Activated naive CD4-positive, alpha-beta T cell treated with anti-CD3 and anti-CD28 coated beads, Interleukin-2, amount 50 U/mL, for 24 hours (primary cell): ENCODE data around the gene ZWINT.

Experiments
- H3K27ac Mint-ChIP-seq: one replicate; pipeline ENCODE4 v1.8.0; 2021; ENCODE audit warnings: mild to moderate bottlenecking, mixed read lengths
- H3K27me3 Mint-ChIP-seq: one replicate; pipeline ENCODE4 v1.8.0; 2021; ENCODE audit warnings: mixed read lengths
- H3K36me3 Mint-ChIP-seq: one replicate; pipeline ENCODE4 v1.8.0; 2021; ENCODE audit warnings: mixed read lengths
- H3K4me1 Mint-ChIP-seq: one replicate; pipeline ENCODE4 v1.8.0; 2021; ENCODE audit warnings: mixed read lengths
- H3K4me3 Mint-ChIP-seq: one replicate; pipeline ENCODE4 v1.8.0; 2021; ENCODE audit warnings: mild to moderate bottlenecking, mixed read lengths
- H3K9me3 Mint-ChIP-seq: one replicate; pipeline ENCODE4 v1.8.0; 2021; ENCODE audit warnings: mixed read lengths

Gene ZWINT, protein sequence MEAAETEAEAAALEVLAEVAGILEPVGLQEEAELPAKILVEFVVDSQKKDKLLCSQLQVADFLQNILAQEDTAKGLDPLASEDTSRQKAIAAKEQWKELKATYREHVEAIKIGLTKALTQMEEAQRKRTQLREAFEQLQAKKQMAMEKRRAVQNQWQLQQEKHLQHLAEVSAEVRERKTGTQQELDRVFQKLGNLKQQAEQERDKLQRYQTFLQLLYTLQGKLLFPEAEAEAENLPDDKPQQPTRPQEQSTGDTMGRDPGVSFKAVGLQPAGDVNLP

DNA sequence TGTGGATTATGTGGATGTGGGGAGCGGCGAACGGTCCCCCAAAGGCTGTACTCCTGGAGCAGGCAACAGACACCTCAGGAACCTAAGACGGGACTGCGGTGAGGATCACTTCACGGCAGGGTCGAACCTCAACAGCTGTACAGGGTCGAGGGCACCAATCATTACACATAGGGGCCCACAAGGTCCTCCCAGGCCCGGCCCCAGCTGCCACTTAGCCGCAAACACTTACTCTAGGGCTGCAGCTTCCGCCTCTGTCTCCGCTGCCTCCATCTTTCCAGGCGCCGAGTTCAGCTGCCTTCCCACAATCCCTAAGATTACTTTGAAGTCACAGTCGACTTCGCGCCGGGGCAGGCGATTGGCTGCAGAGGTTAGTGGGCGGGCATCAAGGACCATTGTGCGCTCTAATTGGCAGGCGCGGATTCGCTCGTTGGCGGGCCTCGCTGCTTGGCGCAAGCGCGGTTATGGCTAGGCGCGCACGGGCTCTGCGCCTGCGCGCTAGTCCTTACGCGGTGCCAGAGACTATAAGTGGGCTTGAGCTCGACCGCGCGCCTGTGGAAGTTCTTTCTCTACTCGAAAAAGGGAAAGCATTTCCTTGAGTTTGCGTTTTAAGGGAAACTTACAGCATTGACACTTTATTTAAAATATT lies at the start of gene ZWINT:
Gene ZWINT, minus strand, starts transcription at position 293 of the 646 bp plus-strand sequence. Its CDS starts 23 bp downstream, at position 270.
- Mint-ChIP-seq H3K4me3 (peak within 1 kb of the TSS; percentile 97), H3K9me3 (no peaks in the 10 kb centered on the region), H3K27me3 (no peaks in the 10 kb centered on the region), H3K27ac (peak within 1 kb of the TSS; percentile 94), H3K4me1 (peaks cover 30% of the 10 kb centered on the region), H3K36me3 (peaks cover 4% of the 10 kb centered on the region)

DNA sequence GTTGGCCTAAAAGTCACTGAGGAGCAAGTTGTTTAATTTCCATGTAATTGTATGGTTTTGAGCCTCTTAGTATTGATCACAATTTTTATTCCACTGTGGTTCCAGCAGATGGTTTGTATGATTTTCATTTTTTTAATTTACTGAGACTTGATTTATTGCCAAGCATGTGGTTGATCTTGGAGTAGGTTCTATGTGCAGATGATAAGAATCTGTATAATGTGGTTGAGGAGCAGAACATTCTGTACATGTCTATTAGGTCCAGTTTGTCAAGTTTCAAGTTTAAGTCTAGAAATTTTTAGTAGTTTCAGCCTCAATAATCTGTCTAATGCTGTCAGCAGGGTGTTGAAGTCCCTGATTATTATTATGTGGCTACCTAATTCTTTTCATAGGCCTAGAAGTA lies 22.7 kb upstream of the ZWINT start:
- Mint-ChIP-seq H3K36me3 (no peaks in the 10 kb centered on the region), H3K27me3 (peaks cover 3% of the 10 kb centered on the region)

DNA sequence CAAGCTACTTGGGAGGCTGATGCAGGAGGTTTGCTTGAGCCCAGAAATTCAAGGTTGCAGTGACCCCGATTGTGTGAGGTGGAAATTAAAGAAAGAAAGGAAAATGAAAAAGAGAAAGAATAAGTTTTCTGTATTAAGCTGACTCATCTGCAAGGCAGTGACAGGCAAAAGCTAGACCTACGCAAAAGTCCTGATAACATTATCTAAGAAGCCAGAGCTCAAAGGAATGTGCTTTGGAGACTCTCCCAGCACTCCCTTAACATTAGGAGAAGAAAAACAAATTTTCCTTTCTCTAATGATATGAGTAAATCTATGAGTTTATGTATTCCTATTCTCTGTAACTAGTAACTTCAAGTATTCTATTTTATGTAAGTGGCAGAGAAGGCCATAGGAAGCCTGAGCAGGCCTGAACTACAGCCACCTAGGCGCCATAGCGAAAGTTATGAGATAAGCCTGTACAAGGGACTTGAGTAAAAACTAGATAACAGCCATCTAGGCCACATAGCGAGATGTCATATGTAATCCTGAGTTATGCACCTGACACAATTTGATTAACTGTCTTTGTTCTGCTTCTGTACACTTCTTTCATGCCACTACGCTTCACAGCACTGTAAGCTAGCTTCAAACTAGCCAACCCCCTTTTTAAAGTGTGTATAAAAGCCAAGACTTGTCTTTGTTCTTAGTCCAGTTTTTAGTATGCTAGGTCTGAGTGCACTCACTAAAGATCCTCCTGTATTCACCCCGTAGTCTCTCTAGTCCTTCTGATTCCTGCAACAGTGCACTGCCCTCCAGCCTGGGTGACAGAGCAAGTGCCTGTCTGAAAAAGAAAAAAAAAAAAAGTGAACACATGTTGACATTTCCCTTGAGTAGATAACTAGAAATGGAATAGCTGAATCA lies 9.4 kb upstream of the ZWINT start:
- Mint-ChIP-seq H3K27ac (no peak overlapping the region), H3K36me3 (no peaks in the 10 kb centered on the region), H3K9me3 (no peaks in the 10 kb centered on the region), H3K4me1 (no peaks in the 10 kb centered on the region), H3K4me3 (no peak overlapping the region), H3K27me3 (no peaks in the 10 kb centered on the region)

More for the DNA sequence above, 22.7 kb upstream of the ZWINT start:
- Mint-ChIP-seq H3K4me1 (no peaks in the 10 kb centered on the region), H3K27ac (no peak overlapping the region), H3K9me3 (peaks cover 16% of the 10 kb centered on the region), H3K4me3 (no peak overlapping the region)

DNA sequence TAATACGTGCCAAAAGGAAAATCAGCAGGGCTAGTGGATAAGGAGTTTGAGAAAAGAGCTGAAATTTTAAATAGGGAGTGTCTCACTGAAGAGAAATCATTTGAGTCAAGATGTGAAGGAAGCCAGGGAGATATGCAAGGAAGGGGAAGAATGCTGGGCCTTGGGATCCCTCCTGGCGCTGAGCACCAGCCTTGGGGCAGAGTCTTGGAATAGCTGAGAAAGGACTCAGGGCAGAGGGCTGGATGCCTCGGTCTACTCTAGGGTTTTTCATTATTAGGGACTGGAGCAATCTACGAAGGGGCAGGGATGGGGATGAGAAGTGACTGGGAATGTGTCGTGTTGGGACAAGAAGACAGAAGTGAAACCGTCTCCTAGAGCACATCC lies 484 bp downstream of the ZWINT start:
- Mint-ChIP-seq H3K27me3 (no peaks in the 10 kb centered on the region), H3K4me1 (peaks cover 30% of the 10 kb centered on the region), H3K9me3 (no peaks in the 10 kb centered on the region), H3K4me3 (peak overlapping the region; percentile 97), H3K27ac (peak overlapping the region; percentile 94), H3K36me3 (peaks cover 4% of the 10 kb centered on the region)

DNA sequence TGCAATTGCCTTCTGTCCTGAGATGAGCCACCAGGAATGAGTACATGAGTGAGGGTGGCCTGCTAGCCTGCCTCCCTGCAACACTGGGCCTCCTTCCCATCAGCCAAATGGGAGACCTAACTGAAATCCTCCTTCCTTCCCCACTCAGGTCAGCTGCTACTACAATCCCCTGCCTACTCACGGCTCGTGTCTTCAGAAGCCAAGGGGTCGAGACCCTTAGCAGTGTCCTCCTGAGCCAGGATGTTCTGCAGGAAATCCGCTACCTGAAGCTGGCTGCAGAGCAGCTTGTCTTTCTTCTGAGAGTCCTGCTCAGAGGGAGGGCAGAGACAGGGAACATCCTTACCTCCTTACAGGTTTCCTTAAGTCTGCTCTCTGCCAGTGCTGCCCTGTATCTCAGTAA lies 1.2 kb downstream of the ZWINT start:
- H3K4me3 Mint-ChIP-seq, result peak overlapping the region; percentile 97
- H3K27me3 Mint-ChIP-seq, result no peaks in the 10 kb centered on the region
- no peaks in the 10 kb centered on the region for H3K9me3 Mint-ChIP-seq
- H3K36me3 Mint-ChIP-seq, result peaks cover 4% of the 10 kb centered on the region
- H3K27ac Mint-ChIP-seq, result peak overlapping the region; percentile 94
- H3K4me1 Mint-ChIP-seq, result peaks cover 30% of the 10 kb centered on the region

DNA sequence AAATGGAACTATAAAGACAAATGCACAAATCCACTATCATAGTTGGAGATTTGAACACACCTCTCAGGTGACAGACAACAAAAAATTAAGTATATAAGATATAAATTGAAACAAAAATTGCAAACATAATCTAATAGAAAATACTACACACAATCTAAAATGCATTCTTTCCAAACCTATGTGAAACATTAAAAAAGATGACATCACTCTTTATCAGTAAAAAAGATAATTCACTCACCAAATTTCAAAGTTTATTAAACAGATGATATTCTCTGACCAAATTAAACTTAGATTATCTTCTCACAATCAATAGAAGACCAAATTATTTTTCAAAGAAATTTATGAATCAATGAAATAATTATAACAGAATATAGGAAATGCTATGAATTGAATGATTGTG lies 4.0 kb downstream of the ZWINT start:
- Mint-ChIP-seq H3K36me3 (peaks cover 2% of the 10 kb centered on the region), H3K4me3 (no peak overlapping the region), H3K27ac (no peak overlapping the region), H3K4me1 (peaks cover 30% of the 10 kb centered on the region), H3K27me3 (no peaks in the 10 kb centered on the region), H3K9me3 (no peaks in the 10 kb centered on the region)

DNA sequence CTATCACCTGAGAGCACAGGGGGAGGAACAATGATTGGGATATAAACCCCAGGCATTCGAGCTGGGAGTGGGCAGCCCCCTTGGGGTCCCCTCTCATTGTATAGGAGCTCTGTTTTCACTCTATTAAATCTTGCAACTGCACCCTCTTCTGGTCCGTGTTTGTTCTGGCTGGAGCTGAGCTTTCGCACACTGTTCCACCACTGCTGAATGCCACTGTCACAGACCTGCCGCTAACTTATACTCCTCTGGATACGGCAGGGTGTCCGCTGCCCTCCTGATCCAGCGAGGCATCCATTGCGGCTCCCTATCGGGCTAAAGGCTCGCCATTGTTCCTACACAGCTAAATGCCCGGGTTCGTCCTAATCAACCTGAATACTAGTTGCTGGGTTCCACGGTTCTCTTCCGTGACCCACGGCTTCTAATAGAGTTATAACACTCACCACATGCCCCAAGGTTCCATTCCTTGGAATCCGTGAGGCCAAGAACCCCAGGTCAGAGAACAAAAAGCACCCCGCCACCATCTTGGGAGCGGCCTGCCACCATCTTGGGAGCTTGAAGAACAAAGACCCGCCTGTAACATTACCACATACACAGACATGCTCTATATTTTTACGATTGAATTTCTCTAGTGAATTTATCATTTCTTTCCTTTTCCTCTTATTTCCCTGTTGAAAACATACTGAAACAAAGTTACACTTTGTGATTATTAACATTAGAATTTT lies 9.0 kb downstream of the ZWINT start:
- no peak overlapping the region for H3K4me3 Mint-ChIP-seq
- H3K27ac Mint-ChIP-seq, result no peak overlapping the region
- no peaks in the 10 kb centered on the region for H3K9me3 Mint-ChIP-seq
- H3K27me3 Mint-ChIP-seq, result no peaks in the 10 kb centered on the region
- H3K4me1 Mint-ChIP-seq, result peaks cover 4% of the 10 kb centered on the region
- no peaks in the 10 kb centered on the region for H3K36me3 Mint-ChIP-seq

DNA sequence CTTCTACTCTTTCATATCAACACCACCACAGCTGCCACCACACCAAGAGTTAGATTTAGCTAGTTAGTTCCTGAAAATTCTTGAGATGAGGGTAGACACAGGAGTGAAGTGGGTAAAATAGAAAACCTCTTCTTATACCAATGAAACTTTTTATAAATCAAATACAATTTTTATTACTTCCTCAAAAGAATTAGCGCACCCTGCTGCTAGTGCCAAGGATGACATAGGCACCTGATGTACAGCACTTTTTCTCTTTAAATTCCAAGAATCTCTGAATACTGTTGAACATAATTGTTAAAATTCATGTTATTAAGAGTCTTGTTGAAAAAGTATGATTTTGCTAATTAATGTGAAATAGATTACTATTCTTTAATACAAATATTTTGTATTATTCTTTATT lies 11.4 kb downstream of the ZWINT start:
- Mint-ChIP-seq H3K27me3 (no peaks in the 10 kb centered on the region), H3K36me3 (no peaks in the 10 kb centered on the region), H3K9me3 (no peaks in the 10 kb centered on the region), H3K4me1 (no peaks in the 10 kb centered on the region), H3K4me3 (no peak overlapping the region), H3K27ac (no peak overlapping the region)

DNA sequence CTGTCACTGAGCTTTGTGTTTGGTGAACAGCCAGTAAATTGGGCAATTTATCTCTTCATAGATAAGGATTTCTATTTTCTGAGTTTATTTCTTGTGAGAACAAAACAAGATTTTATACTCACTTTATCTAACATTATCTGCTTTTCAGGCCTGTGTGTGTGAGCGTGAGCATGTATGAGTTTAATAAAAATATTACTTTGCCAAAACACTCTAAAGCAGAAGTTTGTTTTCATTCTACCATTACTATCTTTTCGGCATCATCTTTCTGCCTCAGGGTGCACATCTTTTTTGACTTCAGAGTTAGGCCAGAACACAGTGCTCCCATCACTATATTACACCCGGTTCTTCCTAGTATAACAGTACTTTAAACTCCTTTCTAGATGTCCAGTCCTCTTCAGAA lies 13.0 kb downstream of the ZWINT start:
- no peaks in the 10 kb centered on the region for H3K4me1 Mint-ChIP-seq
- H3K27me3 Mint-ChIP-seq, result peaks cover 2% of the 10 kb centered on the region
- H3K27ac Mint-ChIP-seq, result no peak overlapping the region
- H3K36me3 Mint-ChIP-seq, result no peaks in the 10 kb centered on the region
- no peak overlapping the region for H3K4me3 Mint-ChIP-seq
- H3K9me3 Mint-ChIP-seq, result peaks cover 4% of the 10 kb centered on the region

DNA sequence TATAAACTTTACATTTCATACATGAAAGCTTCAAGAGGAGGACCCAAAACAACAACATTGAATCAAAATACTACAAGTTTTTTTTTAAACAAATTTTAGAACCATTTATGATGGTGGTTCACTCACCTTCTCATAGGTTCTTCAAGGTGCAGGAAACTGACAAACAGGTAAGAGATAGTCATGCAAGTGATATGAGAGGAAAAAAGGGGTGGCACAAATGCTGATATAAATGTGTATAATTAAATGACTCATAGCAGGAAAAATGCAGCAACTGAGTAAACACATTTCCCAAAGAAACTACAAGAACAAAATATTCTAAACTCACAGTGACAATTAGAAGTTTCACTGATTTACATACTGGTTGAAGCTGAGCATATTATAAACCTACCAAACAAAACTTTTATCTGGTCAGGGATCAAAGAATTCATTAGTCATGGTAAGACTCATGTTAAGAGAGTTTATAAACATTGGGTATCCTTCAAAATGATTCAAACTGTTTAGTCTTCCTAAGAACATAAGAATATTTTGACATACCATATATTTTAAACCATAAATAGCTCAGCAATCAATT lies 14.1 kb downstream of the ZWINT start:
- H3K4me1 Mint-ChIP-seq, result no peaks in the 10 kb centered on the region
- no peaks in the 10 kb centered on the region for H3K36me3 Mint-ChIP-seq
- peaks cover 2% of the 10 kb centered on the region for H3K27me3 Mint-ChIP-seq
- no peak overlapping the region for H3K4me3 Mint-ChIP-seq
- peaks cover 6% of the 10 kb centered on the region for H3K9me3 Mint-ChIP-seq
- no peak overlapping the region for H3K27ac Mint-ChIP-seq

DNA sequence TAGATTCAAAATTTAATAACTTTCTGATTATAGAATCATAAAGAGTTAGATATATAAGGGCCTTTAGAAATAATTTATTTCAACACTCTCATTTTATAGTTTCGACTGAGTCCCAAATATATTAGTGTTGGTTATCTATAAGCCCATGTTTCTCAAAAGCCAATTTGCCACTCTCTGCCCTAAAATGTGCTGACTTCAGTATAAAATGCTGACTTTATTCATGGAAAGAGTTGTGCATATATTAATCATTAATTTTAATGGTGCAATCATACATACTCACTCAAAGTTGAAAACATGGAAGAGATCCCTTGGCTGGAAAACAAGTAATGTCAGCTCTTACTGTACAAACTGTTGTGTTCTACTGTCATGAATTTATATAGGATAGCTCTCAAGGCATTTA lies 19.4 kb downstream of the ZWINT start:
- H3K4me1 Mint-ChIP-seq, result no peaks in the 10 kb centered on the region
- H3K27ac Mint-ChIP-seq, result no peak overlapping the region
- no peaks in the 10 kb centered on the region for H3K36me3 Mint-ChIP-seq
- no peak overlapping the region for H3K4me3 Mint-ChIP-seq
- H3K9me3 Mint-ChIP-seq, result peaks cover 12% of the 10 kb centered on the region
- H3K27me3 Mint-ChIP-seq, result peaks cover 5% of the 10 kb centered on the region

DNA sequence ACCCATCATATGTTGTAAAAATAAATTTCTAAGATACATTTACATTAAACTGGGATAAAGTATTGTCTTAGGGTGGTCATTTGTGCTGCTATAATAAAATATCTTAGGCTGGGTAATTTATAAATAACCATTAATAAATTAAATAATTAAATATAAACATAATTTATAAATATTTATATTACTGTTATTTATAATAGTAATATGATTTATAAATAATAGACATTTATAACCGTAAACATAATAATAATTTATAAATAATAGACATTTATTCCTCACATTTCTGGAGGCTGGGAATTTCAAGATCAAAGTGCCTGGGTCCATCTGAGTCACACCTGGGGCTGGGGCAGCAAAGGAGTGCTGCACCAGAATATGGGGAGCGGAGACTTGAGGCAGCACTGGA lies 31.1 kb downstream of the ZWINT start:
- Mint-ChIP-seq H3K9me3 (peaks cover 1% of the 10 kb centered on the region), H3K27ac (no peak overlapping the region), H3K4me1 (no peaks in the 10 kb centered on the region), H3K4me3 (no peak overlapping the region), H3K27me3 (no peaks in the 10 kb centered on the region), H3K36me3 (no peaks in the 10 kb centered on the region)

DNA sequence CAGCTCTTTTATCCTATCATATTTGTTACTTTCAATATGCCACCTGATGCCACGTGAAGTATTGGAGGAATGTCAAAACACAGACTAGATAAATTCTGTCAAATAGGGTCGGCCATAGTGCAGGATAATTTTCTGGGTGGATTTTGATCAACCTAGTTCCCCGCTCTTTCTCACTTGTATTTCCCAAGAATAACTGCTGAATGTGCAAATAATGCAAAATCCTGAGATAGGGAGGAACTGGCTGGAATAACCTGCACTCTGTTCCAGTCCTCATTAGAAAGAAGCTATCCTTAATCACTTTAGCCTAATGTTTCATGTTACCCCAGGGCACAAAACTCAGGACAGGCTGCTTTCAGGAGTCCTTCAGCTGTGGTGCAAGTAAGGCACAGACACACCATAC lies 33.9 kb downstream of the ZWINT start:
- H3K4me3 Mint-ChIP-seq, result no peak overlapping the region
- no peaks in the 10 kb centered on the region for H3K4me1 Mint-ChIP-seq
- no peak overlapping the region for H3K27ac Mint-ChIP-seq

DNA sequence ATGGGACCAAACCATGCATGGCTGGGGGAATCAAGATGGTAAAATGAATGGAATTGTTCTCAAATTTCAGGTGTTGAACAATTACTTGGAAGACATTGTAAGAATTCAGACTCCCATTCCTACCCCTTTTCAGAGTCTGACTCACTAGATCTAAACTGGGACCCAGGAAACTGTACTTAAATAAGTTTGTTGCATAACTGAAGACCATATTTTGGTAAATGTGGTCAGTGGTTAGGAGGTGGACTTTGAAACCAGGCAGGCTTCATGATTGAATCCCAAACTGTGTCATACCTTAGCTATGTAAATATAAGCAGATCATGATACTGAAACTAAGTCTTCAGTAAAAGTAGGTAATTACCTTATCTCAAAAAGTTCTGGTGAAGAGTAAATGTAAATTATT lies 41.7 kb downstream of the ZWINT start:
- Mint-ChIP-seq H3K9me3 (peaks cover 6% of the 10 kb centered on the region), H3K36me3 (no peaks in the 10 kb centered on the region), H3K27ac (no peak overlapping the region), H3K4me1 (no peaks in the 10 kb centered on the region), H3K4me3 (no peak overlapping the region), H3K27me3 (no peaks in the 10 kb centered on the region)

More for the DNA sequence above, 33.9 kb downstream of the ZWINT start:
- no peaks in the 10 kb centered on the region for H3K36me3 Mint-ChIP-seq
- H3K9me3 Mint-ChIP-seq, result no peaks in the 10 kb centered on the region
- no peaks in the 10 kb centered on the region for H3K27me3 Mint-ChIP-seq

DNA sequence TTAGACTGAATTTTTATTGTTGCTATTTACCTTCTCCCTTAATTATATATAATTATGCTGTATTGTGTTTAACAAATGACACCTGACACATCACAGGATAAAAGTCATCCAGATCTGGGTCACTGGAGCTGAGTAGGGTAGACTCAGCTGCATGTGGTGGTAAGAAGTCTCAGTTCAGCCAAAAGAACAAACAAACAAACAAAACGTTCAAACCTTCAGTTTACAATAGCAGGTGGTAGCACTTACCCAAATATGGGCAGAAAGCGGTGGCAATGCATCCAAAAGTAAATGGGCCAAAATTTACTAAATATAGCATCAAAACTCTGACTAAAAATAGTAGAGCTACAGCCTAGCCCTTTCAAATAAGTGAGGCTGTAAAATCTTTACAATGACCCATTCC lies 42.2 kb downstream of the ZWINT start:
- H3K4me3 Mint-ChIP-seq, result no peak overlapping the region
- peaks cover 6% of the 10 kb centered on the region for H3K9me3 Mint-ChIP-seq
- H3K36me3 Mint-ChIP-seq, result no peaks in the 10 kb centered on the region
- no peaks in the 10 kb centered on the region for H3K27me3 Mint-ChIP-seq
- H3K4me1 Mint-ChIP-seq, result no peaks in the 10 kb centered on the region
- H3K27ac Mint-ChIP-seq, result no peak overlapping the region
